K562 treated with DMSO at 1 percent for 48 hours (cell line): ENCODE data around the gene PLCXD1. TPM values are rescaled to one million over a fixed set of nuclear protein-coding genes. Genes with fewer than 3 reads are reported as not detected.

Source experiments
- total RNA-seq: library from RNA; unstranded; fragments of 300-600 nt; gene quantifications from 2 replicates; pipeline ENCODE4 v1.2.3, GENCODE V29; 2022; ENCODE audit warnings: low replicate concordance; ENCODE audit errors: extremely low read depth

The PLCXD1 gene, protein sequence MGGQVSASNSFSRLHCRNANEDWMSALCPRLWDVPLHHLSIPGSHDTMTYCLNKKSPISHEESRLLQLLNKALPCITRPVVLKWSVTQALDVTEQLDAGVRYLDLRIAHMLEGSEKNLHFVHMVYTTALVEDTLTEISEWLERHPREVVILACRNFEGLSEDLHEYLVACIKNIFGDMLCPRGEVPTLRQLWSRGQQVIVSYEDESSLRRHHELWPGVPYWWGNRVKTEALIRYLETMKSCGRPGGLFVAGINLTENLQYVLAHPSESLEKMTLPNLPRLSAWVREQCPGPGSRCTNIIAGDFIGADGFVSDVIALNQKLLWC
- not detected in 2 replicates for total RNA-seq

DNA sequence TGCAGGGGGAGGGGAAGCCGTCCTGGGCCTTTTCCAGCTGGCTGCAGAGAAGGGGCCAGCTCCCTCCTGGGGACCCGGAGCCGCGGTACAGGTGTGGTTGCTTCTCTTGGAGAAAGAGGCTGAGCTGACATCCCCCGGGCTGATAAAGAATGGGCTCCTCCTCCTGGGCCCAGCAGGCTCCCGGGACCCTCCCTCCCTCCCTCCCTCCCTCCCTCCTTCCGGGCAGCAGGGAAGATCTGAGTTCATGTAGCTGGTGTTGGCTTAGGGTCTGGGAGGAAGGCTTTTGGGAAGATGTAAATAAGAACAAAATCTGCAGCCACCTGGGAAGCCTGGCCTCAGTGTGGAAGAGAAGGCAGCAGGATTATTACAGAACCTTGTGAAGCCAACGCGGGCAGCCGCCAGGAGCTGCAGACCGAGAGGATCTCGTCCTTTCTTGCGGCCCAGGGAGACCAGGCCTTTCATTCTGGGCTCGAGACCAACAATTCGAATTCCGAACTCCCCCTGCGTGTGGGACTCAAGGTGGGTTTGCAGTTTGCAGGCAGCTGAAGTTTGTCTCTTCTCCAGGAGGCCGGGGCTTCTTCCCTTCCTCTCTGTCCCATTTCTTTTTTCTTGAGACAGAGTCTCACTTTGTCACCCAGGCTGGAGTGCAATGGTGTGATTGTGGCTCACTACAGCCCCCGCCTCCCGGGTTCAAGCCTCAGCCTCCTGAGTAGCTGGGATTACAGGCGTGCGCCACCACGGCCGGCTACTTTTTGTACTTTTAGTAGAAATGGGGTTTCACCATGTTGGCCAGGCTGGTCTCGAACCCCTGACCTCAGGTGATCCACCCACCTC, at the start of gene PLCXD1:
Gene PLCXD1 (plus strand): TSS at position 216 of the 834 bp plus-strand sequence. CDS start 2,807 bp downstream, outside the sequence.

DNA sequence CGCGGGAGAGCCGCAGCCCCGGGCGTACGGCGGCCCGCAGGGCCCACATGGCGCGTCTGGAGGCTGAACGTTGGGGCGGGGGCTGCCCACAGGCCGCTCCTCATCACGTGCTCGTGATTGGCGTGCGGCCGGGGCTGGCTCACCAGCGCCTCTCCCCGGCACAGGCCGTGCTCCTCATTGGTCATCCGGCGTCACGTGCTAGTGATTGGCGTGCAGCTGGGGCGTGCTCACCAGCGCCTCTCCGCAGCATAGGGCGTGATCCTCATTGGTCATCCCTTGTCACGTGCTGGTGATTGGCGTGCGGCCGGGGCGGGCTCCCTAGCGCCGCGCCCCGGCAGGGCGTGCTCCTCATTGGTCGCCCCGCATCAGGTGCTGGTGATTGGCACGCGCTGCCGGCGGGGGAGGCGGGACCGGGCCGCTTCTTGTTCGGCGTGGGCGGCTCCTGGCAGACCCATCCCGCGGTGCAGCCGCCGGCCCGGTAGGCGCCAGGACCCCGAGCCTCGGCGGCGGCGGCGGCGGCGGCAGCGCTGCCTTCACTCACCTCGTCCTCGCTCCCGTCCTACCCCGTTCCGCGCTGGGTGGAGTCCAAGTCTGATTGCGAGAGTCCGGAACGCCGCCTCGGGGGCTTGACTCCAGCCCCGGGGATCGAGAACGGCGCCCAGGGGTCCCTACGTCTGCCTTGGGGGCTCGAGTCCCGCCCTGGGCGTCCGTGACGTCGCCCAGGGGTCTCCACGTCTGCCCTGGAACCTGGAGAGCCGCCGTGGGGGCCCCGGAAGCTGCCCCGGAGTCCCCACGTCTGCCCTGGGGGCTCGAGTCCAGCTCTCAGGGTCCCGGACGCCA, 37.8 kb downstream of the PLCXD1 start, which contains the start of gene GTPBP6:
Gene GTPBP6 (minus strand): TSS at position 58 of the 840 bp plus-strand sequence. CDS start 9 bp downstream, at position 49.

Other genes with a start within 250 kb of the PLCXD1 start
- not detected in 2 replicates for gene GTPBP6, start 37.4 kb downstream of the PLCXD1 start, total RNA-seq
- gene PPP2R3B, start 105.5 kb downstream of the PLCXD1 start, total RNA-seq: not detected in 2 replicates